Skeletal muscle tissue (tissue), 4 donors: ENCODE data around the gene ZNF66. TPM values are rescaled to one million over a fixed set of nuclear protein-coding genes. Genes with fewer than 3 reads are reported as not detected.
"Not testable (repeated sequence)": the region's sequence is repeated elsewhere in the genome, so short reads cannot be mapped to it uniquely, and the experiment has no call there.

Experiments used
- H3K27ac ChIP-seq: one replicate; pipeline ENCODE4 v1.7.0; 2013; ENCODE audit warnings: mild to moderate bottlenecking, low read depth, low read length, inconsistent platforms
- H3K27me3 ChIP-seq, 3 donors: one replicate each; pipeline ENCODE4 v1.7.0; 2013; ENCODE audit warnings: low read length in 3 of 3; ENCODE audit not compliant: control insufficient read depth in 3 of 3, insufficient read depth in 3 of 3
- H3K36me3 ChIP-seq, 3 donors: one replicate each; pipeline ENCODE4 v1.7.0; 2013; ENCODE audit warnings: low read length in 3 of 3; ENCODE audit not compliant: control insufficient read depth in 3 of 3, insufficient read depth in 3 of 3
- H3K4me1 ChIP-seq, 3 donors: one replicate each; pipeline ENCODE4 v1.7.0; 2013; ENCODE audit warnings: low read length in 3 of 3, mild to moderate bottlenecking in 3 of 3; ENCODE audit not compliant: control insufficient read depth in 3 of 3, insufficient read depth in 3 of 3
- H3K4me3 ChIP-seq, 3 donors: one replicate each; pipeline ENCODE4 v1.7.0; 2013; ENCODE audit warnings: low read length in 3 of 3
- H3K9ac ChIP-seq, 3 donors: one replicate each; pipeline ENCODE4 v1.7.0; 2013; ENCODE audit warnings: low read length in 3 of 3, mild to moderate bottlenecking in 3 of 3, moderate library complexity in 2 of 3, low read depth in 1 of 3
- H3K9me3 ChIP-seq, 3 donors: one replicate each; pipeline ENCODE4 v1.7.0; 2013; ENCODE audit warnings: low read length in 3 of 3; ENCODE audit not compliant: control insufficient read depth in 3 of 3
- total RNA-seq: library from RNA; depleted of rRNA; stranded (reverse); fragments of >200 nt; gene quantifications from one replicate; pipeline ENCODE4 v1.2.3, GENCODE V29; 2014
- donor health status: Osteomylitis.

Gene ZNF66
- total RNA-seq, result 13.6 TPM

- Histone ChIP-seq H3K4me3 (peak within 1 kb of the TSS; percentile 90 to 95 (median 94)), H3K27ac (no peak within 1 kb of the TSS), H3K9ac (peak within 1 kb of the TSS; percentile 83 to 87 (median 86)), H3K4me1 (peaks cover 2 to 7% (median 5%) of the 10 kb centered on the region in 3 donors), H3K36me3 (peaks cover 0 to 4% (median 0%) of the 10 kb centered on the region in 3 donors), H3K9me3 (no peaks in the 10 kb centered on the region), H3K27me3 (no peaks in the 10 kb centered on the region)
These were observed at the start of gene ZNF66 for GRCh38 chr19:20776083-20777076. Gene ZNF66, plus strand, starts transcription at chr19:20776304. Its CDS starts 144 bp downstream, at chr19:20776448.

DNA sequence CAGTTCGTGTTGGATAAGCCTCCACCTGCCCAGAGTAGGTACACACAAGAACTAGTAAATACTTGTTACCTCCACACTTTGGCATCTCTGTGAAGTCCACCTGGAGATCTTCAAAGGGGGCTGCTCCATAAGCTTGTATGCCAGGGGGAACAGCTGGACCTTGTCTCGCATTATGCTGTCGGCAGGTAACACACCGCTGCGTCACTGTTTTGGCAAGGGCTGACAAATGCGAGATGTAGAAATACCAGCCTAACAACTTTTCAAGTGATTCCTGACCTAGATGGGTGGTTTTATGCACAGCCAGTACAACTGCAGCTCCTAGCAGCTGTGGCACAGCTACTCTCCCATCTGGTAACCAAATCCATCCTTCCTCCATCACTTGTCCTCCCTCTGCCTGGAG, 25.9 kb upstream of the ZNF66 start:
- H3K4me1 ChIP-seq, H3K27me3 ChIP-seq, H3K4me3 ChIP-seq, H3K27ac ChIP-seq, H3K9me3 ChIP-seq, H3K9ac ChIP-seq, H3K36me3 ChIP-seq: not testable (repeated sequence)

DNA sequence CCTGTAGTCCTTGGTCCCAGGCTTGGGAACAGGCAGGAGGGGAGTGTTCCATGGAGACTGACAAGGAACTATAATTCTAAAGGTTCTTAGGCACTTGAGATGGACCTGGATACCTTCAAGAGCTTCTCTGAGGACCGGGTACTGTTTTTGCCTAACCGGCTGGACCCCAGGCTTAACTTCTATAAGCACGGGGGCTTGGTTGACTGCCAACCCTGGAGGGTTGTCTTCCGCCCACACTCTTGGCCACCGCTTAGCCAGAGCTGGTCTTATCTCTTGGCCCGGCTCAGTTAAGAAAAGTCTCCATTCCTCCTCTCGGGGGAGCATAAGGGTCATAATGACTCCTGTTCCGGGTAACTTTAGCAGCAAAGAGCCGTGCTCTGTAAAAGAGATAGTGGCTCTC, 23.8 kb upstream of the ZNF66 start:
- not testable (repeated sequence) for H3K9ac ChIP-seq, H3K9me3 ChIP-seq, H3K4me1 ChIP-seq, H3K27ac ChIP-seq, H3K4me3 ChIP-seq, H3K27me3 ChIP-seq, H3K36me3 ChIP-seq

DNA sequence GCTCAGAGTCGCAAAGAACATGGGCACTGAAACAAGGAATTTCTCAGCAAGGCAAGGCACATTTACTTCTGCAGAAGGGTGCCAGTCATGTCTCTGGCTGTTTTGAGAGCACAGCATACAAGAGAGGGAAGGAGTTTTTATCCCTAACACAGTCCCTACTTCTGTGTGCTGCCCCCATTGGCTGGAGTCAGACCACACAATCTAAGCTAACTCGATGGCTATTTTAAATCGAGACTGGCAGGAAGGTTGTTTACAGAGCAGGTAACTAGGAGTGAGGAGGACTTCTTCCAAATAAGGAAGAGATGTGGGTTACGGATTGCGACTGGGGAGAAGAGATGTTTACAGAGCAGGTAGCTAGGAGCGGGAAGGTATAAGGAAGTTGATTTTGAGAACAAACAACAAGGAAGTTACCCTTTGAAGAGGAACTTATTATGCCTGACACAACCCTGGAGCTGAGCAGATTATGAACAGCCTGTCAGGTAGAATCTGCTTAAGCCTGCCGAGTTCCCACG, 6.8 kb upstream of the ZNF66 start:
- H3K36me3 ChIP-seq, H3K9me3 ChIP-seq, H3K4me3 ChIP-seq, H3K4me1 ChIP-seq, H3K9ac ChIP-seq, H3K27ac ChIP-seq, H3K27me3 ChIP-seq: not testable (repeated sequence)

DNA sequence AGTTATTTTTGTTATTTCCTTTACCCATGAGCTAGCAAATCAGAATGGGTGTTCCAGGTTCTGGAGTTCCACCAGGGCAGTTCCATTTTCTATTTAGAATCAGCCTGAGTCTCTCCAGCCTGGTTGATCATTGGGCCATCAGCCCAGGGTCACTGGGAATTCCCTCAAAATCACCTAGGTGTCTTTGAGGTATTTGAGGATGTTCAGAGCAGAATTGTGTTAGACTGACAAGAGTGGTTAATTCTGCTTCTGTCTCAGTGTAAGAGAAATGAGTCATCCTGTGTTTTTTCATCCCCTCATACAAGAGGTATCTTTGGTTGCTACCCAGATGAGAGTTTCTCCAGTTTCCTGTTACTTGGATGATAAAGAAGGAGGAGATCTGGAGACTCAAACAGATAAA, 11.7 kb downstream of the ZNF66 start:
- Histone ChIP-seq H3K4me3 (no peak overlapping the region), H3K27me3 (no peaks in the 10 kb centered on the region), H3K36me3 (peaks cover 0 to 6% (median 0%) of the 10 kb centered on the region in 3 donors), H3K27ac (no peak overlapping the region), H3K9ac (no peak overlapping the region), H3K4me1 (no peaks in the 10 kb centered on the region), H3K9me3 (no peaks in the 10 kb centered on the region)

- H3K4me1 ChIP-seq, result no peaks in the 10 kb centered on the region
- H3K36me3 ChIP-seq, result peaks cover 2 to 10% (median 6%) of the 10 kb centered on the region in 3 donors
- H3K9me3 ChIP-seq, result no peaks in the 10 kb centered on the region
These were observed 15.7 kb downstream of the ZNF66 start for GRCh38 chr19:20791806-20792205.

DNA sequence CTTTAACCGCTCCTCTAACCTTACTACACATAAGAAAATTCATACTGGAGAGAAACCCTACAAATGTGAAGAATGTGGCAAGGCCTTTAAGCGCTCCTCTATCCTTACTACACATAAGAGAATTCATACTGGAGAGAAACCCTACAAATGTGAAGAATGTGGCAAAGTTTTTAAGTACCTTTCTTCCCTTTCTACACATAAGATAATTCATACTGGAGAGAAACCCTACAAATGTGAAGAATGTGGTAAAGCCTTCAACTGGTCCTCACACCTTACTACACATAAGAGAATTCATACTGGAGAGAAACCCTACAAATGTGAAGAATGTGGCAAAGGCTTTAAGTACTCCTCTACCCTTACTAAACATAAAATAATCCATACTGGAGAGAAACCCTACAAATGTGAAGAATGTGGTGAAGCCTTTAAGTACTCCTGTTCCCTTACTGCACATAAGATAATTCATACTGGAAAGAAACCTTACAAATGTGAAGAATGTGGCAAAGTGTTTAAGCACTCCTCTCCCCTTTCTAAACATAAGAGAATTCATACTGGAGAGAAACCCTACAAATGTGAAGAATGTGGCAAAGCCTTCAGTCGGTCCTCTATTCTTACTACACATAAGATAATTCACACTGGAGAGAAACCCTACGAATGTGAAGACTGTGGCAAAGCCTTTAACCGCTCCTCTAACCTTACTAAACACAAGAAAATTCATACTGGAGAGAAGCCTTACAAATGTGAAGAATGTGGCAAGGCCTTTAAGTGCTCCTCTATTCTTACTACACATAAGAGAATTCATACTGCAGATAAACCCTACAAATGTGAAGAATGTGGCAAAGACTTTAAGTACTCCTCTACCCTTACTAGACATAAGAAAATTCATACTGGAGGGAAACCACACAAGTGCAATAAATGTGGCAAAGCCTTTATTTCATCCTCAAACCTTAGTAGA, 30.5 kb downstream of the ZNF66 start:
- not testable (repeated sequence) for H3K27me3 ChIP-seq, H3K4me1 ChIP-seq, H3K9ac ChIP-seq, H3K36me3 ChIP-seq, H3K27ac ChIP-seq
- H3K4me3 ChIP-seq, result peak overlapping the region in 2 of 3 donors; percentile 9 to 49
- H3K9me3 ChIP-seq, result peaks cover 4 to 25% (median 14%) of the 10 kb centered on the region in 3 donors

More at GRCh38 chr19:20791806-20792205, 15.7 kb downstream of the ZNF66 start:
- no peak overlapping the region for H3K27ac ChIP-seq
- no peak overlapping the region for H3K9ac ChIP-seq
- H3K4me3 ChIP-seq, result no peak overlapping the region
- no peaks in the 10 kb centered on the region for H3K27me3 ChIP-seq

GRCh38 chr19:20840371-20840770, 64.3 kb downstream of the ZNF66 start:
- no peak overlapping the region for H3K9ac ChIP-seq
- H3K27ac ChIP-seq, result no peak overlapping the region
- H3K9me3 ChIP-seq, result peaks cover 0 to 11% (median 0%) of the 10 kb centered on the region in 3 donors
- H3K36me3 ChIP-seq, result no peaks in the 10 kb centered on the region
- H3K27me3 ChIP-seq, result no peaks in the 10 kb centered on the region
- no peaks in the 10 kb centered on the region for H3K4me1 ChIP-seq
- H3K4me3 ChIP-seq, result peak overlapping the region in 1 of 3 donors; percentile 31
